OCI-LY1 (cell line): ENCODE data around the gene ATP6V0B.

ENCODE experiments used
- H2AFZ ChIP-seq: fragments of 200-600 bp; sonication (generic), shearing (Covaris generic); 2 replicates; pipeline ENCODE4 v1.6.0; 2014; ENCODE audit warnings: antibody characterized with exemption, mild to moderate bottlenecking, low read length
- H3F3A ChIP-seq: fragments of 200-600 bp; sonication (generic), shearing (Covaris generic); 2 replicates; pipeline ENCODE4 v1.6.0; 2014; ENCODE audit warnings: mild to moderate bottlenecking, antibody characterized with exemption, low read length, moderate library complexity; ENCODE audit not compliant: insufficient read depth
- H3K27ac ChIP-seq: fragments of 200-600 bp; sonication (generic); 2 replicates; pipeline ENCODE4 v1.5.1; 2014; ENCODE audit warnings: low read length, mixed run types, mild to moderate bottlenecking, low read depth; ENCODE audit not compliant: poor library complexity, severe bottlenecking
- H3K27me3 ChIP-seq: fragments of 200-600 bp; sonication (generic); 2 replicates; pipeline ENCODE4 v1.6.0; 2014; ENCODE audit warnings: antibody characterized with exemption, mild to moderate bottlenecking, low read length, moderate library complexity; ENCODE audit not compliant: insufficient read depth
- H3K36me3 ChIP-seq: fragments of 200-600 bp; sonication (generic); 2 replicates; pipeline ENCODE4 v1.6.1; 2014; ENCODE audit warnings: mild to moderate bottlenecking, antibody characterized with exemption, low read length, moderate library complexity, mixed read lengths; ENCODE audit not compliant: insufficient read depth
- H3K4me1 ChIP-seq: fragments of 200-600 bp; sonication (generic); 2 replicates; pipeline ENCODE4 v1.5.1; 2014; ENCODE audit warnings: mild to moderate bottlenecking, low read length, moderate library complexity; ENCODE audit not compliant: insufficient read depth, severe bottlenecking
- H3K4me2 ChIP-seq: fragments of 200-600 bp; sonication (generic), shearing (Covaris generic); 2 replicates; pipeline ENCODE4 v1.6.1; 2014; ENCODE audit warnings: low read length
- H3K4me3 ChIP-seq: fragments of 200-600 bp; sonication (generic); 2 replicates; pipeline ENCODE4 v1.5.1; 2014; ENCODE audit warnings: low read length, low read depth, mild to moderate bottlenecking, mixed read lengths; ENCODE audit not compliant: poor library complexity, severe bottlenecking
- H3K79me2 ChIP-seq: fragments of 200-600 bp; shearing (Covaris generic); 2 replicates; pipeline ENCODE4 v1.6.1; 2016; ENCODE audit warnings: mixed run types, low read length, mixed read lengths; ENCODE audit not compliant: insufficient read depth
- H3K9ac ChIP-seq: fragments of 200-600 bp; sonication (generic), shearing (Covaris generic); 2 replicates; pipeline ENCODE4 v1.6.1; 2014; ENCODE audit warnings: mild to moderate bottlenecking, low read length, mixed read lengths
- H3K9me2 ChIP-seq: fragments of 200-600 bp; sonication (generic), shearing (Covaris generic); 2 replicates; pipeline ENCODE4 v1.6.1; 2014; ENCODE audit warnings: low read depth, mild to moderate bottlenecking, low read length, mixed read lengths
- H3K9me3 ChIP-seq: fragments of 200-600 bp; shearing (Covaris generic); 2 replicates; pipeline ENCODE4 v1.6.1; 2014; ENCODE audit warnings: low read length, mixed read lengths
- H4K20me1 ChIP-seq: fragments of 200-600 bp; sonication (generic), shearing (Covaris generic); 2 replicates; pipeline ENCODE4 v1.6.0; 2016; ENCODE audit warnings: mild to moderate bottlenecking, low read length; ENCODE audit not compliant: insufficient read depth
- EZH2 ChIP-seq: fragments of 200-600 bp; sonication (generic), shearing (Covaris generic); IDR thresholded peaks from 2 replicates; pipeline ENCODE4 v1.8.0; 2017; ENCODE audit warnings: borderline replicate concordance, mixed run types, mild to moderate bottlenecking, antibody characterized with exemption, low read length, moderate library complexity, mixed read lengths
- TF ChIP-seq, protein P1 (sequence below): fragments of 200-600 bp; sonication (generic), shearing (Covaris generic); IDR thresholded peaks from 2 replicates; pipeline ENCODE4 v1.5.1; 2017; ENCODE audit warnings: mild to moderate bottlenecking, antibody characterized with exemption, low read length, moderate library complexity, mixed read lengths

ATP6V0B gene

GRCh38 chr1:43954036-43954435, 20.7 kb upstream of the ATP6V0B start:
- Histone ChIP-seq H3K79me2 (no peaks in the 10 kb centered on the region), H4K20me1 (no peaks in the 10 kb centered on the region)

DNA sequence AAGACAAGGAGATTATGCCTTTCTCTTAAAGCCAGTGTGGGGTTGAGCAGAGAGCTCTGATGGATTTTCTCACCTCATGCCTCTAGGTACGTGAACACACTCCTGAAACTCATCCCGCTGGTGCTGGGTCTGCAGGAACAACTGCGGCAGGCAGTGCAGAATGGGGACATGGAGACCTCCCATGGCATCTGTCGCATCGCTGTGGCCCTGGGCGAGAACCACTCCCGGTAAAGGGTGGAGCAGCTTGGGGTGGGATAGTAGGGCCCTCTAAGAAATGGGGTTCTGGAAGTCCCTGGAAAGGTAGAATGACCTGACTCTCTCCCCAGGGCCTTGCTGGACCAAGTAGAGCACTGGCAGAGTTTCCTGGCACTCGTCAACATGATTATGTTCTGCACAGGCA, 18.5 kb upstream of the ATP6V0B start:
- no peak overlapping the region for H3K27ac ChIP-seq

More at GRCh38 chr1:43954036-43954435, 20.7 kb upstream of the ATP6V0B start:
- Histone ChIP-seq H3K36me3 (peaks cover 36% of the 10 kb centered on the region; the same call in 1 of the 2 replicates), H3K4me2 (no peak overlapping the region), H3K4me3 (no peak overlapping the region), H2AFZ (no peak overlapping the region), H3K9ac (no peak overlapping the region), H3K9me2 (no peaks in the 10 kb centered on the region), H3K27ac (no peak overlapping the region), H3K4me1 (no peaks in the 10 kb centered on the region), H3K27me3 (no peaks in the 10 kb centered on the region), H3F3A (no peaks in the 10 kb centered on the region), H3K9me3 (no peaks in the 10 kb centered on the region)
- TF ChIP-seq, protein P1, sequence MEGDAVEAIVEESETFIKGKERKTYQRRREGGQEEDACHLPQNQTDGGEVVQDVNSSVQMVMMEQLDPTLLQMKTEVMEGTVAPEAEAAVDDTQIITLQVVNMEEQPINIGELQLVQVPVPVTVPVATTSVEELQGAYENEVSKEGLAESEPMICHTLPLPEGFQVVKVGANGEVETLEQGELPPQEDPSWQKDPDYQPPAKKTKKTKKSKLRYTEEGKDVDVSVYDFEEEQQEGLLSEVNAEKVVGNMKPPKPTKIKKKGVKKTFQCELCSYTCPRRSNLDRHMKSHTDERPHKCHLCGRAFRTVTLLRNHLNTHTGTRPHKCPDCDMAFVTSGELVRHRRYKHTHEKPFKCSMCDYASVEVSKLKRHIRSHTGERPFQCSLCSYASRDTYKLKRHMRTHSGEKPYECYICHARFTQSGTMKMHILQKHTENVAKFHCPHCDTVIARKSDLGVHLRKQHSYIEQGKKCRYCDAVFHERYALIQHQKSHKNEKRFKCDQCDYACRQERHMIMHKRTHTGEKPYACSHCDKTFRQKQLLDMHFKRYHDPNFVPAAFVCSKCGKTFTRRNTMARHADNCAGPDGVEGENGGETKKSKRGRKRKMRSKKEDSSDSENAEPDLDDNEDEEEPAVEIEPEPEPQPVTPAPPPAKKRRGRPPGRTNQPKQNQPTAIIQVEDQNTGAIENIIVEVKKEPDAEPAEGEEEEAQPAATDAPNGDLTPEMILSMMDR, result no peak
- no peak for TF ChIP-seq EZH2

DNA sequence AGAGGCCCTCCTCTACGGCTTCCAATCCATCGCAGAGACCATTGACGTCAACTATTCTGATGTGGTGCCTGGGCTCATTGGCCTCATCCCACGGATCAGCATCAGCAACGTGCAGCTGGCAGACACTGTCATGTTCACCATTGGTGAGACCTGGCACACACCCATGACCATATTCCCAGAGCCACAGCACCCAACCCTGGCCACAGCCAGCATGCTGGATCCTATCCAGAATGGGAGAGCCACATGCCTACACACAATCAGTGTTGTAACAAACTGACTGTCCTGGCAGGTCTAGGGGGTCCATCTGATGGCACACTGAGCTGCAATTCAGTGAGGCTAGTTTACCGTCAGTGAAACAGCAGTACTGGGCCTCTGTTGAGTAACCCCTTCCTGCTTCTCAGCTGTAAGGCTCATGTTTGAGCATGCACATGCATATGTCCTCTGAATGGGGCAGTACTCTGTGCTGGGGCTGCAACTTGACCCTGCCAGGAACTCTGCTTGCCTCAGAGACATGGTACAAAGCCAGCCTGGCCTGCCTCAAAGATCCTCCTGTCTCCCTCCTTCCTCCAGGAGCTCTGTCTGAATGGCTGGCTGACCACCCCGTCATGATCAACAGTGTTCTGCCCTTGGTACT, 17.2 kb upstream of the ATP6V0B start:
- H3K27me3 ChIP-seq, result no peaks in the 10 kb centered on the region
- H2AFZ ChIP-seq, result no peak overlapping the region
- TF ChIP-seq, protein P1, result no peak
- TF ChIP-seq EZH2, result no peak
- H3K4me1 ChIP-seq, result no peaks in the 10 kb centered on the region
- no peak overlapping the region for H3K27ac ChIP-seq
- peaks cover 40% of the 10 kb centered on the region; the same call in 1 of the 2 replicates for H3K36me3 ChIP-seq
- H3K9me2 ChIP-seq, result no peaks in the 10 kb centered on the region
- H3K79me2 ChIP-seq, result no peaks in the 10 kb centered on the region
- no peaks in the 10 kb centered on the region for H4K20me1 ChIP-seq
- no peak overlapping the region for H3K9ac ChIP-seq
- no peak overlapping the region for H3K4me3 ChIP-seq
- no peaks in the 10 kb centered on the region for H3F3A ChIP-seq
- H3K4me2 ChIP-seq, result no peak overlapping the region
- H3K9me3 ChIP-seq, result no peaks in the 10 kb centered on the region

More for the DNA sequence above, 18.5 kb upstream of the ATP6V0B start:
- no peaks in the 10 kb centered on the region for H3F3A ChIP-seq
- no peaks in the 10 kb centered on the region for H3K4me1 ChIP-seq
- H4K20me1 ChIP-seq, result no peaks in the 10 kb centered on the region
- no peaks in the 10 kb centered on the region for H3K9me3 ChIP-seq
- peaks cover 34% of the 10 kb centered on the region; the same call in 1 of the 2 replicates for H3K36me3 ChIP-seq
- H3K27me3 ChIP-seq, result no peaks in the 10 kb centered on the region
- no peak overlapping the region for H3K4me3 ChIP-seq
- no peak overlapping the region for H2AFZ ChIP-seq
- no peak for TF ChIP-seq EZH2
- TF ChIP-seq, protein P1, result no peak
- no peak overlapping the region for H3K9ac ChIP-seq
- no peaks in the 10 kb centered on the region for H3K9me2 ChIP-seq
- no peak overlapping the region for H3K4me2 ChIP-seq
- H3K79me2 ChIP-seq, result no peaks in the 10 kb centered on the region
